Neural cell (in vitro differentiated cells): ENCODE data around the gene IFI30.

ENCODE experiments used
- EP300 ChIP-seq: fragments of 450-650 bp; conservative IDR thresholded peaks from 2 replicates; pipeline ENCODE4 v1.6.1; 2014; ENCODE audit warnings: antibody characterized with exemption, mild to moderate bottlenecking, moderate library complexity; ENCODE audit not compliant: poor library complexity, severe bottlenecking
- MXI1 ChIP-seq: fragments of 450-650 bp; conservative IDR thresholded peaks from 2 replicates; pipeline ENCODE4 v1.6.1; 2014; ENCODE audit warnings: antibody characterized with exemption, mild to moderate bottlenecking; ENCODE audit not compliant: poor library complexity, severe bottlenecking
- POLR2AphosphoS5 ChIP-seq: IDR thresholded peaks from 2 replicates; pipeline ENCODE4 v1.6.1; 2012
- TF ChIP-seq, protein P1 (sequence below): fragments of 450-650 bp; IDR thresholded peaks from 2 replicates; pipeline ENCODE4 v1.5.1; 2014; ENCODE audit warnings: antibody characterized with exemption, mild to moderate bottlenecking, moderate library complexity; ENCODE audit not compliant: poor library complexity, severe bottlenecking

DNA sequence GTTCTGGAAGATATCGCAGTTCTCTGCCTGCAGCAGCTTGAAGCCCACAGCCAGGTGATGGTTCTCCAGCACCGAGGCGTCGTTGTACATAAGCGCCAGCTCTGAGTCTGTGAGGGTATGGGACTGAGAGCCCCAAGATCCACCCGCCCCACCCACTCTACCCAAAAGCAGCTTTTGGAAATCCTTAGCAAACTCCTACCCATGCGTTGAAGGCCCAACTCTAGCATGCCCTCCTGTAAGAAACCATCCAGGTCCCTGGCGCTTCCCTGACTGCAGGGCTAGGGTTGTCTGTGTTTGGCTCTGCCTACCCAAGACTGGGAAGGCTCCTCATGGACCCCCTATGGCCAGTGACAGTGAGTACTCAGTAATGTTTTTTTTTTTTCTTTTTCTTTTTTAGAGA is 43.2 kb downstream of the IFI30 start:
- TF ChIP-seq, protein P1, sequence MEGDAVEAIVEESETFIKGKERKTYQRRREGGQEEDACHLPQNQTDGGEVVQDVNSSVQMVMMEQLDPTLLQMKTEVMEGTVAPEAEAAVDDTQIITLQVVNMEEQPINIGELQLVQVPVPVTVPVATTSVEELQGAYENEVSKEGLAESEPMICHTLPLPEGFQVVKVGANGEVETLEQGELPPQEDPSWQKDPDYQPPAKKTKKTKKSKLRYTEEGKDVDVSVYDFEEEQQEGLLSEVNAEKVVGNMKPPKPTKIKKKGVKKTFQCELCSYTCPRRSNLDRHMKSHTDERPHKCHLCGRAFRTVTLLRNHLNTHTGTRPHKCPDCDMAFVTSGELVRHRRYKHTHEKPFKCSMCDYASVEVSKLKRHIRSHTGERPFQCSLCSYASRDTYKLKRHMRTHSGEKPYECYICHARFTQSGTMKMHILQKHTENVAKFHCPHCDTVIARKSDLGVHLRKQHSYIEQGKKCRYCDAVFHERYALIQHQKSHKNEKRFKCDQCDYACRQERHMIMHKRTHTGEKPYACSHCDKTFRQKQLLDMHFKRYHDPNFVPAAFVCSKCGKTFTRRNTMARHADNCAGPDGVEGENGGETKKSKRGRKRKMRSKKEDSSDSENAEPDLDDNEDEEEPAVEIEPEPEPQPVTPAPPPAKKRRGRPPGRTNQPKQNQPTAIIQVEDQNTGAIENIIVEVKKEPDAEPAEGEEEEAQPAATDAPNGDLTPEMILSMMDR, result no peak
- no peak for TF ChIP-seq EP300
- TF ChIP-seq POLR2AphosphoS5, result no peak
- TF ChIP-seq MXI1, result no peak
